K562 (cell line): ENCODE measurements around the gene KCTD19. TPM values are rescaled to one million over a fixed set of nuclear protein-coding genes. Genes with fewer than 3 reads are reported as not detected.
A peak's percentile ranks its signal among the peaks of the same experiment; 100 is the strongest.

Source experiments
- BDP1 ChIP-seq: IDR thresholded peaks from 3 replicates; pipeline ENCODE4 v1.6.1; 2011; ENCODE audit not compliant: insufficient read length, insufficient read depth
- ESRRB ChIP-seq: fragments of 250-450 bp; sonication (Bioruptor Pico); IDR thresholded peaks from 2 replicates; pipeline ENCODE4 v1.5.0; 2020; ENCODE audit warnings: mild to moderate bottlenecking, moderate library complexity, borderline replicate concordance
- FOXP1 ChIP-seq: sonication (generic); formaldehyde crosslinking; IDR thresholded peaks from 2 replicates; pipeline ENCODE4 v1.8.0; 2022; ENCODE audit warnings: mild to moderate bottlenecking, missing genetic modification reagents
- MAFF ChIP-seq: IDR thresholded peaks from 2 replicates; pipeline ENCODE4 v1.6.1; 2012; ENCODE audit warnings: low read length, improper control_type of control experiment
- MNT ChIP-seq, 2 experiments: fragments of 450-650 bp; conservative IDR thresholded peaks; 2 replicates each; pipeline ENCODE4 v1.6.1; 2017; ENCODE audit warnings: mild to moderate bottlenecking in 2 of 2, moderate library complexity in 2 of 2
- NBN ChIP-seq: fragments of 450-650 bp; IDR thresholded peaks from 2 replicates; pipeline ENCODE4 v1.6.1; 2016; ENCODE audit warnings: low read depth, mild to moderate bottlenecking
- RCOR1 ChIP-seq, 2 experiments: IDR thresholded peaks; 2 replicates each; pipeline ENCODE4 v1.6.1; 2012; ENCODE audit warnings: low read depth in 2 of 2, low read length in 2 of 2, borderline replicate concordance in 1 of 2, improper control_type of control experiment in 1 of 2
- SETDB1 ChIP-seq: IDR thresholded peaks from one replicate; pipeline ENCODE4 v1.6.1; 2012; ENCODE audit warnings: low read length, control low read depth, inconsistent platforms
- SIRT6 ChIP-seq: IDR thresholded peaks from one replicate; pipeline ENCODE4 v1.6.1; 2012; ENCODE audit warnings: low read depth, mild to moderate bottlenecking, control low read depth, inconsistent platforms, low read length, moderate library complexity
- SMARCB1 ChIP-seq: IDR thresholded peaks from 2 replicates; pipeline ENCODE4 v1.6.1; 2011; ENCODE audit warnings: improper control_type of control experiment, low read depth; ENCODE audit not compliant: insufficient read length
- SMC3 ChIP-seq: conservative IDR thresholded peaks from 2 replicates; pipeline ENCODE4 v1.6.1; 2011; ENCODE audit warnings: low read depth, low read length, improper control_type of control experiment; ENCODE audit not compliant: insufficient read depth
- TAF1 ChIP-seq: IDR thresholded peaks from 2 replicates; pipeline ENCODE4 v1.6.1; 2011; ENCODE audit warnings: mild to moderate bottlenecking, low read length, moderate library complexity; ENCODE audit not compliant: insufficient read depth, control insufficient read depth, severe bottlenecking; ENCODE audit errors: extremely low read depth
- THAP7 ChIP-seq: fragments of 250-450 bp; sonication (Bioruptor Pico); IDR thresholded peaks from 2 replicates; pipeline ENCODE4 v1.5.0; 2021
- XRCC3 ChIP-seq: fragments of 450-650 bp; IDR thresholded peaks from 2 replicates; pipeline ENCODE4 v1.6.1; 2017; ENCODE audit warnings: mild to moderate bottlenecking, moderate library complexity
- ZNF232 ChIP-seq: sonication (generic); formaldehyde crosslinking; IDR thresholded peaks from 2 replicates; pipeline ENCODE4 v1.8.0; 2022; ENCODE audit warnings: mild to moderate bottlenecking, missing genetic modification reagents
- ZNF696 ChIP-seq: fragments of 250-450 bp; sonication (Bioruptor Pico); conservative IDR thresholded peaks from 2 replicates; pipeline ENCODE4 v1.4.0; 2020; ENCODE audit warnings: mild to moderate bottlenecking, moderate library complexity
- polyA plus RNA-seq, 8 experiments: library from polyadenylated mRNA; depleted of rRNA in 4 of 8; stranded (reverse) in 5 of 8; unstranded in 3 of 8; fragments of >200 nt; fragmentation: Nextera tagmentation in 2 of 8; fragmentation: Illumina TruSeq in 1 of 8; extraction: Ambion mirVana in 2 of 8; extraction: Trizol in 1 of 8; gene quantifications; 2 replicates each; pipeline versions ENCODE4 v1.2.1 to v1.2.3, GENCODE V29; 2011 to 2014; ENCODE audit warnings: inconsistent platforms in 1 of 8, missing spikeins in 1 of 8
- total RNA-seq, 7 experiments: library from RNA; depleted of rRNA in 6 of 7; stranded (reverse); fragments of >200 nt in 6 of 7; fragmentation: Illumina TruSeq in 2 of 7; extraction: Trizol in 2 of 7; gene quantifications; 2 replicates each; pipeline versions ENCODE4 v1.2.1 to v1.2.3, GENCODE V29; 2011 to 2021; ENCODE audit warnings: low replicate concordance in 1 of 7
- TF ChIP-seq, protein P1 (sequence below): fragments of 450-650 bp; IDR thresholded peaks from 2 replicates; pipeline ENCODE4 v1.6.1; 2017; ENCODE audit warnings: antibody characterized with exemption, mild to moderate bottlenecking
- TF ChIP-seq, protein P2 (sequence below): fragments of 450-650 bp; IDR thresholded peaks from 2 replicates; pipeline ENCODE4 v1.7.0; 2016; ENCODE audit warnings: borderline replicate concordance

KCTD19 gene
- total and polyA plus RNA-seq, 9 of the 15 experiments (the other 6 are each of a cell fraction or from before 2014, with no cell fraction given) = 0.03 to 0.91 (median 0.22) TPM; not detected in 2

DNA sequence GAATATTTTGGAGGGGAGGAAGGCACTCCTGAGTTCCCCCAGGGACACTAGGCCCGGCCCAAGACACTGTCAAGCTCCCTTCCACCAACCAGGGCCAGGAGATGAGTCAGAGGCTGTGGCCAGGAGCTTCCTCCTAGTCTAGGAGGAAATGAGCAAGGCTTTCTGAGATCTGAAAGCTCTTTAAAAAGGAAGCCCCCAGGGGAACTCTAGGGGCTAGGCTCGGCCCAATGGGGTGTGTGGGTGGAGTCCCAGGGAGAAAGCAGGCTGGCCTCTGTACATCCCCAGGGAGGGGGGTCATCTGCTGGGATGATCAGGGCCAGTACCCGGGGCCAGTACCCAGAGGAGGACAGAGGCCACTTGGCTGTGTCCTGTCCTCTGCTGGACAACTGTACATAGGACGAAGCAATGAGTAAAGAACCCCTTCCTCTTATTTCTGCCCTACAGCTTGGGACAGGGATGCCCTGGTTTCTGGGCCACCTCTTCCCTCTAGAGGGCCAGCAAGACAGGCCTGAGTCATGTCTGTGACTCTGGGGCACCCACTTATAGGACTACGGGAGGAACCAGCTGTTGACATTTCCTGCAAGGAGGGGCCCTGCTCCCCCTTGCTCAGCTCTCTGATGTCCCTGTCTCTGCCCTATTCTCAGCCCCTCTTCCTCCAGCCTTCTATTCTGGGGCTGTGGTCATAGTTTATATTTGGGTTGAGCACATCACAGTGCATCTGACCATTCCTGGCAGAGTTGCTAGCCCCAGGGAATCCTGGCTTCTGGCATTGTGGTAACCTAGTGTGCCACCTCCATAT lies 82.0 kb downstream of the KCTD19 start (continued):
- TF ChIP-seq, protein P1, sequence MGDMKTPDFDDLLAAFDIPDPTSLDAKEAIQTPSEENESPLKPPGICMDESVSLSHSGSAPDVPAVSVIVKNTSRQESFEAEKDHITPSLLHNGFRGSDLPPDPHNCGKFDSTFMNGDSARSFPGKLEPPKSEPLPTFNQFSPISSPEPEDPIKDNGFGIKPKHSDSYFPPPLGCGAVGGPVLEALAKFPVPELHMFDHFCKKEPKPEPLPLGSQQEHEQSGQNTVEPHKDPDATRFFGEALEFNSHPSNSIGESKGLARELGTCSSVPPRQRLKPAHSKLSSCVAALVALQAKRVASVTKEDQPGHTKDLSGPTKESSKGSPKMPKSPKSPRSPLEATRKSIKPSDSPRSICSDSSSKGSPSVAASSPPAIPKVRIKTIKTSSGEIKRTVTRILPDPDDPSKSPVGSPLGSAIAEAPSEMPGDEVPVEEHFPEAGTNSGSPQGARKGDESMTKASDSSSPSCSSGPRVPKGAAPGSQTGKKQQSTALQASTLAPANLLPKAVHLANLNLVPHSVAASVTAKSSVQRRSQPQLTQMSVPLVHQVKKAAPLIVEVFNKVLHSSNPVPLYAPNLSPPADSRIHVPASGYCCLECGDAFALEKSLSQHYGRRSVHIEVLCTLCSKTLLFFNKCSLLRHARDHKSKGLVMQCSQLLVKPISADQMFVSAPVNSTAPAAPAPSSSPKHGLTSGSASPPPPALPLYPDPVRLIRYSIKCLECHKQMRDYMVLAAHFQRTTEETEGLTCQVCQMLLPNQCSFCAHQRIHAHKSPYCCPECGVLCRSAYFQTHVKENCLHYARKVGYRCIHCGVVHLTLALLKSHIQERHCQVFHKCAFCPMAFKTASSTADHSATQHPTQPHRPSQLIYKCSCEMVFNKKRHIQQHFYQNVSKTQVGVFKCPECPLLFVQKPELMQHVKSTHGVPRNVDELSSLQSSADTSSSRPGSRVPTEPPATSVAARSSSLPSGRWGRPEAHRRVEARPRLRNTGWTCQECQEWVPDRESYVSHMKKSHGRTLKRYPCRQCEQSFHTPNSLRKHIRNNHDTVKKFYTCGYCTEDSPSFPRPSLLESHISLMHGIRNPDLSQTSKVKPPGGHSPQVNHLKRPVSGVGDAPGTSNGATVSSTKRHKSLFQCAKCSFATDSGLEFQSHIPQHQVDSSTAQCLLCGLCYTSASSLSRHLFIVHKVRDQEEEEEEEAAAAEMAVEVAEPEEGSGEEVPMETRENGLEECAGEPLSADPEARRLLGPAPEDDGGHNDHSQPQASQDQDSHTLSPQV = 0 out of 2 replicates have a peak, but pooled peaks have one; percentile 32
- peak; percentile 51 for TF ChIP-seq TAF1
- 0 out of 4 replicates have a peak, but pooled peaks of 1 of the 2 experiments have one; percentile 22 for TF ChIP-seq MNT (conservative IDR thresholded peaks at IDR 0.05)
- no peak for TF ChIP-seq NBN
- TF ChIP-seq ESRRB (CRISPR knock-in tag) = no peak
- TF ChIP-seq, protein P2, sequence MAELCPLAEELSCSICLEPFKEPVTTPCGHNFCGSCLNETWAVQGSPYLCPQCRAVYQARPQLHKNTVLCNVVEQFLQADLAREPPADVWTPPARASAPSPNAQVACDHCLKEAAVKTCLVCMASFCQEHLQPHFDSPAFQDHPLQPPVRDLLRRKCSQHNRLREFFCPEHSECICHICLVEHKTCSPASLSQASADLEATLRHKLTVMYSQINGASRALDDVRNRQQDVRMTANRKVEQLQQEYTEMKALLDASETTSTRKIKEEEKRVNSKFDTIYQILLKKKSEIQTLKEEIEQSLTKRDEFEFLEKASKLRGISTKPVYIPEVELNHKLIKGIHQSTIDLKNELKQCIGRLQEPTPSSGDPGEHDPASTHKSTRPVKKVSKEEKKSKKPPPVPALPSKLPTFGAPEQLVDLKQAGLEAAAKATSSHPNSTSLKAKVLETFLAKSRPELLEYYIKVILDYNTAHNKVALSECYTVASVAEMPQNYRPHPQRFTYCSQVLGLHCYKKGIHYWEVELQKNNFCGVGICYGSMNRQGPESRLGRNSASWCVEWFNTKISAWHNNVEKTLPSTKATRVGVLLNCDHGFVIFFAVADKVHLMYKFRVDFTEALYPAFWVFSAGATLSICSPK = no peak
- no peak for TF ChIP-seq XRCC3
- no peak for TF ChIP-seq ZNF696 (CRISPR knock-in tag)
- TF ChIP-seq BDP1 = no peak
- no peak for TF ChIP-seq RCOR1 (IDR thresholded peaks at IDR 0.05; ENCODE audit: borderline replicate concordance in 1 of 2, low read depth in 2 of 2, low read length in 2 of 2)
- TF ChIP-seq SMC3 = no peak
- no peak for TF ChIP-seq SMARCB1
- TF ChIP-seq THAP7 (CRISPR knock-in tag) = no peak
- no peak for TF ChIP-seq SIRT6
- TF ChIP-seq MAFF = no peak
- no peak for TF ChIP-seq SETDB1
- no peak for TF ChIP-seq FOXP1 (CRISPR knock-in tag)
- TF ChIP-seq ZNF232 (CRISPR knock-in tag) = no peak
